ENCODE measurements around the gene ZHX3. TPM values are rescaled to one million over a fixed set of nuclear protein-coding genes. Genes with fewer than 3 reads are reported as not detected.
A peak's percentile ranks its signal among the peaks of the same experiment; 100 is the strongest.

The ZHX3 gene
- total RNA-seq, 1 donor from 2014 or later = 14.5 TPM

GRCh38 chr20:41339957-41340326 lies 22.4 kb upstream of the ZHX3 start:
- no peak for FAIRE-seq
- peak overlapping the region; percentile 52 for H3K4me3 ChIP-seq (ENCODE audit: low read depth, low read length)
- H3K36me3 ChIP-seq (ENCODE audit: control insufficient read depth, insufficient read depth, low read length) = no peaks in the 10 kb centered on the region
- DNase-seq (ENCODE audit: low read depth) = peak; percentile 79
- TF ChIP-seq CTCF (IDR thresholded peaks at IDR 0.05; ENCODE audit: insufficient read depth, low read length, severe bottlenecking) = peak; percentile 94
- H3K27me3 ChIP-seq (ENCODE audit: control insufficient read depth, insufficient read depth, low read length) = no peaks in the 10 kb centered on the region

- TF ChIP-seq CTCF (IDR thresholded peaks at IDR 0.05; ENCODE audit: insufficient read depth, low read length, severe bottlenecking) = no peak
- no peak for DNase-seq (ENCODE audit: low read depth)
- Histone ChIP-seq H3K4me3 (ENCODE audit: low read depth, low read length) (no peak overlapping the region), H3K27me3 (ENCODE audit: control insufficient read depth, insufficient read depth, low read length) (no peaks in the 10 kb centered on the region), H3K36me3 (ENCODE audit: control insufficient read depth, insufficient read depth, low read length) (no peaks in the 10 kb centered on the region)
- FAIRE-seq = no peak
Observed at GRCh38 chr20:41336711-41337492, 19.4 kb upstream of the ZHX3 start.

GRCh38 chr20:41335591-41335990 lies 18.1 kb upstream of the ZHX3 start:
- Histone ChIP-seq H3K27me3 (ENCODE audit: control insufficient read depth, insufficient read depth, low read length) (no peaks in the 10 kb centered on the region), H3K36me3 (ENCODE audit: control insufficient read depth, insufficient read depth, low read length) (no peaks in the 10 kb centered on the region), H3K4me3 (ENCODE audit: low read depth, low read length) (no peak overlapping the region)
- DNase-seq (ENCODE audit: low read depth) (no peak), FAIRE-seq (no peak)
- no peak for TF ChIP-seq CTCF (IDR thresholded peaks at IDR 0.05; ENCODE audit: insufficient read depth, low read length, severe bottlenecking)

GRCh38 chr20:41334443-41335421 lies 17.2 kb upstream of the ZHX3 start:
- no peak overlapping the region for H3K4me3 ChIP-seq (ENCODE audit: low read depth, low read length)
- no peaks in the 10 kb centered on the region for H3K27me3 ChIP-seq (ENCODE audit: control insufficient read depth, insufficient read depth, low read length)
- DNase-seq (ENCODE audit: low read depth) = no peak
- TF ChIP-seq CTCF (IDR thresholded peaks at IDR 0.05; ENCODE audit: insufficient read depth, low read length, severe bottlenecking) = no peak
- FAIRE-seq = no peak
- no peaks in the 10 kb centered on the region for H3K36me3 ChIP-seq (ENCODE audit: control insufficient read depth, insufficient read depth, low read length)

GRCh38 chr20:41334036-41334435 lies 16.5 kb upstream of the ZHX3 start:
- TF ChIP-seq CTCF (IDR thresholded peaks at IDR 0.05; ENCODE audit: insufficient read depth, low read length, severe bottlenecking) = no peak
- no peaks in the 10 kb centered on the region for H3K27me3 ChIP-seq (ENCODE audit: control insufficient read depth, insufficient read depth, low read length)
- H3K36me3 ChIP-seq (ENCODE audit: control insufficient read depth, insufficient read depth, low read length) = no peaks in the 10 kb centered on the region
- DNase-seq (ENCODE audit: low read depth) = no peak
- no peak overlapping the region for H3K4me3 ChIP-seq (ENCODE audit: low read depth, low read length)
- FAIRE-seq = no peak
